Skeletal muscle tissue (tissue), 5 donors: ENCODE results near the gene NUP133. TPM values are rescaled to one million over a fixed set of nuclear protein-coding genes. Genes with fewer than 3 reads are reported as not detected.
"Not testable (repeated sequence)": the region's sequence is repeated elsewhere in the genome, so short reads cannot be mapped to it uniquely, and the experiment has no call there.

Experiments used
- H3K27ac ChIP-seq: one replicate; pipeline ENCODE4 v1.7.0; 2013; ENCODE audit warnings: mild to moderate bottlenecking, low read depth, low read length, inconsistent platforms
- H3K27me3 ChIP-seq, 3 donors: one replicate each; pipeline ENCODE4 v1.7.0; 2013; ENCODE audit warnings: low read length in 3 of 3; ENCODE audit not compliant: control insufficient read depth in 3 of 3, insufficient read depth in 3 of 3
- H3K36me3 ChIP-seq, 3 donors: one replicate each; pipeline ENCODE4 v1.7.0; 2013; ENCODE audit warnings: low read length in 3 of 3; ENCODE audit not compliant: control insufficient read depth in 3 of 3, insufficient read depth in 3 of 3
- H3K4me1 ChIP-seq, 3 donors: one replicate each; pipeline ENCODE4 v1.7.0; 2013; ENCODE audit warnings: low read length in 3 of 3, mild to moderate bottlenecking in 3 of 3; ENCODE audit not compliant: control insufficient read depth in 3 of 3, insufficient read depth in 3 of 3
- H3K4me3 ChIP-seq, 3 donors: one replicate each; pipeline ENCODE4 v1.7.0; 2013; ENCODE audit warnings: low read length in 3 of 3
- H3K9ac ChIP-seq, 3 donors: one replicate each; pipeline ENCODE4 v1.7.0; 2013; ENCODE audit warnings: low read length in 3 of 3, mild to moderate bottlenecking in 3 of 3, moderate library complexity in 2 of 3, low read depth in 1 of 3
- H3K9me3 ChIP-seq, 3 donors: one replicate each; pipeline ENCODE4 v1.7.0; 2013; ENCODE audit warnings: low read length in 3 of 3; ENCODE audit not compliant: control insufficient read depth in 3 of 3
- small RNA-seq: library from RNA; depleted of rRNA; stranded (forward); fragments of <200 nt; gene quantifications from one replicate; pipeline ENCODE3, GENCODE V24; 2014
- total RNA-seq: library from RNA; depleted of rRNA; stranded (reverse); fragments of >200 nt; gene quantifications from one replicate; pipeline ENCODE4 v1.2.3, GENCODE V29; 2014
- donor health status: Osteomylitis.

The NUP133 gene
- total RNA-seq, 1 donor from 2014 or later: 44.4 TPM

DNA sequence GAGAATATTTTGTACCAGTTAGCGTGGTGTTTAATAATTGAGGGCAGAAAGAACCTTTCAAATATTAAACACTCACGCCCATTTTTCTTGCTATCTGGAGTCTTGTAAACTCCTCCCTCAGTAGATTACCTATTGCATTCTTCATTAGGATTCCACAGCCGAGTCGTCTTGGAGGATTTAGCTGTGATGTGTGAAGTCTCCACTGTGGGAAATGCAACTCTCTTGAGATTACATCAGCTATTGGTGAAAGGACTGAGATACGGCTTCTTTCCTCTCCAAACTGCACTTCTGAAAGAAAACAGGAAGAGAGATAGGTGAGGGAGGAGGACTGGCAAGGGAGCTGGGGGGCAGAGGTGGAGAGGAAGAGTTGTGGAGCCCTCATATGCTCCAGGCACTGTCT lies 110.4 kb downstream of the NUP133 start:
- Histone ChIP-seq H3K36me3 (no peaks in the 10 kb centered on the region), H3K27me3 (peaks cover 0 to 4% (median 0%) of the 10 kb centered on the region in 3 donors), H3K27ac (no peak overlapping the region), H3K9ac (no peak overlapping the region), H3K9me3 (no peaks in the 10 kb centered on the region), H3K4me3 (no peak overlapping the region), H3K4me1 (peaks cover 2 to 7% (median 3%) of the 10 kb centered on the region in 3 donors)

DNA sequence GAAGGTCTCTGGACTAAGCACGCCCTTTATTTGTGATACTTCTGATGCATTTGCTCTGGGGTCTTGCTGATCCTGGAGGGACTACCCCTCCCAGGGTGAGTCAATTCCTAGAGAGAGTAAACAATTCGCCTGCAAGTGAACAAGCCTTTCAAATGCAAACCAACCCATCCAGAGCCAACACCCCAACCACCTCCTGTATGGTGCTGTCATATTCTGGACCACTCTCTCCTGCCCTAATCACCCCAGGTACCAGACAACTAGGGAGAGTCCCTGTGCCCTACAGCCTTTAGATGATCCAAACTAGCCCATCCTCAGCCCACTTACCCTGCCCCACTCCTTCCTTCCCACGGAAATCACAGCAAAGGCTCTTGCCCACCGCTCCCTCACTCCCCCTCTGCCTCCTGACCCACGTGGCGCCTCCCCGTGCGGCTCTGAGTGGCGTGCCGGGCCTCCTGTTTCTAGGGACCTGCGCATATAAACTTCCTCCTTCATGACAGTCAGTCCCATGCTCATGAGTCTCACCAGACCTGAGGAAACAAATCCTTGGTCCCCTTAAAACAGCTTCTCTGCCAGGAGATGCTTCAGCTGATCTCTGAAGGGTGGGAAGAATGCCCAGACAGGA lies 111.4 kb downstream of the NUP133 start:
- H3K4me3 ChIP-seq: no peak overlapping the region
- peaks cover 0 to 4% (median 0%) of the 10 kb centered on the region in 3 donors for H3K27me3 ChIP-seq

DNA sequence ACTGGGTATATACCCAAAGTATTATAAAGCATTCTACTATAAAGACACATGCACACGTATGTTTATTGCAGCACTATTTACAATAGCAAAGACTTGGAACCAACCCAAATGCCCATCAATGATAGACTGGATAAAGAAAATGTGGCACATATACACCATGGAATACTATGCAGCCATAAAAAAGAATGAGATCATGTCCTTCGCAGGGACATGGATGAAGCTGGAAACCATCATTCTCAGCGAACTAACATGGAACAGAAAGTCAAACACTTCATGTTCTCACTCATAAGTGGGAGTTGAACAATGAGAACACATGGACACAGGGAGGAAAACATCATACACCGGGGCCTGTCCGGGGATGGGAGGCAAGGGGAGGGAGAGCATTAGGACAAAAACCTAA lies 113.6 kb downstream of the NUP133 start:
- H3K9ac ChIP-seq, H3K36me3 ChIP-seq, H3K9me3 ChIP-seq, H3K4me1 ChIP-seq, H3K27ac ChIP-seq, H3K4me3 ChIP-seq, H3K27me3 ChIP-seq: not testable (repeated sequence)

More for the DNA sequence above, 111.4 kb downstream of the NUP133 start:
- H3K9me3 ChIP-seq: no peaks in the 10 kb centered on the region
- peaks cover 2 to 7% (median 3%) of the 10 kb centered on the region in 3 donors for H3K4me1 ChIP-seq
- no peak overlapping the region for H3K27ac ChIP-seq
- H3K9ac ChIP-seq: no peak overlapping the region
- no peaks in the 10 kb centered on the region for H3K36me3 ChIP-seq

DNA sequence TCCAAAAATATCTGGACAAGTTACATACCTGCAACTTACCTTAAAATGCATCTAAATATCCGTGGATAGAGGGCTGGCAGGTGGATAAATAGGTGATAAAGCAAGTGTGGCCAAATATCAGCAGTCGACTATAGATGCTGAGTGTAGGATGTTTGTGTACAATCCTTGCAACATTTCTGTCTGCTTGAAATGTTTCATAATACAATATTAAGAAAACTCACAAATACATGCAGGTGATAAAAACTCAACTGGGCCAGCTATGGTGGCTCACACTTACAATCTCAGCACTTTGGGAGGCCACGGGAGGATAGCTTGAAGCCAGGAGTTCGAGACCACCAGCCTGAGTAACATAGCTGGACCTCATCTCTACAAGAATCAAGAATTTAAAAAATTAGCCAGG lies 115.2 kb downstream of the NUP133 start:
- Histone ChIP-seq H3K4me3 (no peak overlapping the region), H3K9ac (no peak overlapping the region), H3K9me3 (no peaks in the 10 kb centered on the region), H3K27ac (no peak overlapping the region), H3K36me3 (no peaks in the 10 kb centered on the region), H3K4me1 (no peaks in the 10 kb centered on the region), H3K27me3 (peaks cover 0 to 4% (median 0%) of the 10 kb centered on the region in 3 donors)

Small RNA genes lying within 50 kb of the gene (small RNA-seq; reads per million reads assigned to genes)
- gene RN7SKP276 (not detected), gene RNA5SP78 (not detected), gene RNU4-21P (not detected)

Other genes starting within 250 kb of the NUP133 start
- gene RAB4A, start 237.2 kb downstream of the NUP133 start, total RNA-seq: 25.1 TPM
- gene CCSAP, start 165.3 kb downstream of the NUP133 start, total RNA-seq: 5.2 TPM
- gene ACTA1, start 74.2 kb downstream of the NUP133 start, total RNA-seq: 2,324 TPM
- gene ABCB10, start 50.4 kb upstream of the NUP133 start, total RNA-seq: 11.5 TPM
- 9.9 TPM for gene TAF5L, start 117.8 kb upstream of the NUP133 start, total RNA-seq
- gene URB2, start 117.9 kb upstream of the NUP133 start, total RNA-seq: 11.0 TPM